SK-N-SH (cell line): ENCODE measurements around the gene ARL3. TPM values are rescaled to one million over a fixed set of nuclear protein-coding genes. Genes with fewer than 3 reads are reported as not detected.

Source experiments
- CTCF ChIA-PET: fragments of 300-600, 350-600 bp; formaldehyde crosslinking; extraction: SDS; loops from one replicate; lab custom pipeline; 2021; lab: Yijun Ruan, JAX
- POLR2A ChIA-PET: fragments of 350-600 bp; sonication (Branson Sonifier 250); formaldehyde crosslinking; extraction: SDS; loops from one replicate; lab custom pipeline; 2020; ENCODE audit warnings: antibody characterized with exemption, inconsistent platforms; lab: Yijun Ruan, JAX
- DNase-seq: peaks from one replicate; pipeline ENCODE4 v3.0.0; 2012
- H2AFZ ChIP-seq: fragments of 200-600 bp; sonication (generic); 2 replicates; pipeline ENCODE4 v1.8.1; 2016; ENCODE audit warnings: antibody characterized with exemption, mild to moderate bottlenecking, low read depth
- H3F3A ChIP-seq: fragments of 200-600 bp; sonication (generic); replicated peaks from 2 replicates; pipeline ENCODE3; 2016; ENCODE audit warnings: antibody characterized with exemption, mild to moderate bottlenecking; ENCODE audit not compliant: insufficient read depth
- H3K27ac ChIP-seq, 2 experiments: fragments of 200-500 bp in 1 of 2; fragments of 200-600 bp in 1 of 2; sonication (Bioruptor generic) in 1 of 2; sonication (generic), shearing (Covaris generic) in 1 of 2; 2 replicates each; pipeline versions ENCODE4 v1.5.1 to v1.6.1; 2014 to 2016; ENCODE audit warnings: low read depth in 2 of 2, inconsistent platforms in 1 of 2, low read length in 1 of 2, mild to moderate bottlenecking in 1 of 2, mixed read lengths in 1 of 2
- H3K27me3 ChIP-seq: fragments of 200-600 bp; sonication (generic), shearing (Covaris generic); 2 replicates; pipeline ENCODE4 v1.6.1; 2016; ENCODE audit warnings: mixed run types; ENCODE audit not compliant: insufficient read depth
- H3K36me3 ChIP-seq, 2 experiments: fragments of 200-500 bp in 1 of 2; fragments of 200-600 bp in 1 of 2; sonication (Bioruptor generic) in 1 of 2; sonication (generic) in 1 of 2; replicated peaks in 1 of 2; 2 replicates each; pipeline versions ENCODE3 to v1.5.1; 2014 to 2016; ENCODE audit warnings: low read length in 1 of 2, mild to moderate bottlenecking in 1 of 2; ENCODE audit not compliant: insufficient read depth in 2 of 2, control insufficient read depth in 1 of 2
- H3K4me1 ChIP-seq, 2 experiments: fragments of 200-500 bp in 1 of 2; fragments of 200-600 bp in 1 of 2; sonication (Bioruptor generic) in 1 of 2; sonication (generic), shearing (Covaris generic) in 1 of 2; 2 replicates each; pipeline versions ENCODE4 v1.5.1 to v1.6.1; 2014 to 2016; ENCODE audit warnings: low read depth in 1 of 2, low read length in 1 of 2, mixed run types in 1 of 2; ENCODE audit not compliant: insufficient read depth in 2 of 2, control insufficient read depth in 1 of 2
- H3K4me2 ChIP-seq: fragments of 200-600 bp; sonication (generic), shearing (Covaris generic); 2 replicates; pipeline ENCODE4 v1.6.1; 2017; ENCODE audit warnings: mixed run types
- H3K4me3 ChIP-seq, 2 experiments: fragments of 200-500 bp in 1 of 2; fragments of 200-600 bp in 1 of 2; sonication (Bioruptor generic) in 1 of 2; sonication (generic), shearing (Covaris generic) in 1 of 2; 2 replicates each; pipeline versions ENCODE4 v1.5.1 to v1.8.1; 2014 to 2016; ENCODE audit warnings: low read depth in 2 of 2, inconsistent platforms in 1 of 2, low read length in 1 of 2, mild to moderate bottlenecking in 1 of 2, mixed read lengths in 1 of 2, moderate library complexity in 1 of 2
- H3K79me2 ChIP-seq: fragments of 200-600 bp; sonication (generic); 2 replicates; pipeline ENCODE4 v1.8.1; 2017; ENCODE audit warnings: mild to moderate bottlenecking; ENCODE audit not compliant: insufficient read depth
- H3K9ac ChIP-seq: fragments of 200-600 bp; sonication (generic); 2 replicates; pipeline ENCODE4 v1.6.1; 2017; ENCODE audit warnings: mixed run types
- H3K9me2 ChIP-seq: fragments of 200-600 bp; sonication (generic); 2 replicates; pipeline ENCODE4 v1.6.1; 2017; ENCODE audit warnings: mixed run types
- H3K9me3 ChIP-seq: fragments of 200-600 bp; sonication (generic); 2 replicates; pipeline ENCODE4 v1.6.1; 2017; ENCODE audit warnings: mixed run types, mild to moderate bottlenecking, moderate library complexity
- H4K20me1 ChIP-seq: fragments of 200-600 bp; sonication (generic); 2 replicates; pipeline ENCODE4 v1.6.1; 2017; ENCODE audit warnings: mild to moderate bottlenecking, mixed run types; ENCODE audit not compliant: insufficient read depth
- FOXJ3 ChIP-seq: sonication (generic); formaldehyde crosslinking; IDR thresholded peaks from 2 replicates; pipeline ENCODE4 v1.5.1; 2020; ENCODE audit warnings: mild to moderate bottlenecking, missing genetic modification reagents
- GABPA ChIP-seq: IDR thresholded peaks from 2 replicates; pipeline ENCODE4 v1.4.0; 2012; ENCODE audit warnings: low read depth, mild to moderate bottlenecking
- GATA2 ChIP-seq: sonication (generic); formaldehyde crosslinking; IDR thresholded peaks from 2 replicates; pipeline ENCODE4 v1.5.0; 2020; ENCODE audit warnings: mild to moderate bottlenecking, missing genetic modification reagents
- MAX ChIP-seq: IDR thresholded peaks from 2 replicates; pipeline ENCODE4 v1.4.0; 2012; ENCODE audit warnings: low read depth
- MXI1 ChIP-seq: IDR thresholded peaks from 2 replicates; pipeline ENCODE4 v1.6.1; 2012; ENCODE audit warnings: mild to moderate bottlenecking, low read depth, low read length, improper control_type of control experiment
- NFIC ChIP-seq: IDR thresholded peaks from 2 replicates; pipeline ENCODE4 v1.4.0; 2012; ENCODE audit warnings: borderline replicate concordance
- PBX3 ChIP-seq: IDR thresholded peaks from 2 replicates; pipeline ENCODE4; 2012
- USF1 ChIP-seq: IDR thresholded peaks from 2 replicates; pipeline ENCODE4 v1.4.0; 2012; ENCODE audit warnings: low read depth, borderline replicate concordance
- USF2 ChIP-seq: fragments of 150-350 bp; IDR thresholded peaks from 2 replicates; pipeline ENCODE4 v1.6.1; 2017; ENCODE audit warnings: antibody characterized with exemption, low read length, low read depth, borderline replicate concordance
- ZBTB33 ChIP-seq: IDR thresholded peaks from 2 replicates; pipeline ENCODE4 v1.4.0; 2012; ENCODE audit warnings: low read depth, borderline replicate concordance
- WGBS: methylation state at CpG from one replicate; pipeline ENCODE4 v1.1.6; 2017; ENCODE audit warnings: low lambda C conversion rate; 5-methylcytosine and 5-hydroxymethylcytosine counted together
- polyA plus RNA-seq, 3 experiments: library from polyadenylated mRNA; depleted of rRNA; stranded (reverse); fragments of >200 nt; gene quantifications; 2 replicates each; pipeline ENCODE4 v1.2.3, GENCODE V29; 2012

The ARL3 gene
- polyA plus RNA-seq, 1 of the 3 experiments (the other 2 are of a cell fraction): 11.2 TPM

- 0 out of 2 replicates have a peak, but pooled peaks have one; percentile 14 for TF ChIP-seq MXI1
- TF ChIP-seq ZBTB33: 0 out of 2 replicates have a peak, but pooled peaks have one; percentile 9
- TF ChIP-seq USF2: peak; percentile 61; the same call in 1 of the 2 replicates
- TF ChIP-seq USF1: peak; percentile 91
- TF ChIP-seq NFIC: no peak
- no peak for TF ChIP-seq PBX3
These were observed 72.1 kb downstream of the ARL3 start (continued) for GRCh38 chr10:102641880-102642735.

GRCh38 chr10:102641402-102641801 lies 72.8 kb downstream of the ARL3 start:
- H3F3A ChIP-seq: peaks cover 27% of the 10 kb centered on the region
- TF ChIP-seq GATA2 (CRISPR knock-in tag) (no peak), GABPA (no peak), FOXJ3 (CRISPR knock-in tag) (no peak), MAX (no peak)
- ChIA-PET CTCF (interaction anchor here (1.1 to 1.4 kb wide), 2 partner anchors 12 to 14 kb away, joined by 3 to 9 read pairs; no protein-coding TSS in a partner anchor), POLR2A (interaction anchor here (0.9 to 2.2 kb wide), 6 partner anchors 12 to 28 kb away, joined by 3 to 34 read pairs (median 5); no protein-coding TSS in a partner anchor)
- no peaks in the 10 kb centered on the region for H3K36me3 ChIP-seq
- H3K9me3 ChIP-seq: no peaks in the 10 kb centered on the region
- 38% methylated on average over 7 of the region's 7 CpGs for WGBS
- peaks cover 35% of the 10 kb centered on the region for H3K79me2 ChIP-seq
- peak overlapping the region; percentile 63 for H3K4me2 ChIP-seq
- H4K20me1 ChIP-seq: peaks cover 13% of the 10 kb centered on the region
- DNase-seq: no peak
- peak overlapping the region; percentile 56 to 59 for H3K4me3 ChIP-seq
- H3K4me1 ChIP-seq: peaks cover 0 to 6% of the 10 kb centered on the region in 2 experiments; a peak in 2 of 4 replicates
- peak overlapping the region; percentile 93 to 94 for H3K27ac ChIP-seq
- H3K9me2 ChIP-seq: no peaks in the 10 kb centered on the region
- H3K27me3 ChIP-seq: no peaks in the 10 kb centered on the region
- peak overlapping the region; percentile 95 for H2AFZ ChIP-seq
- peak overlapping the region; percentile 99 for H3K9ac ChIP-seq
